HUES64 (cell line): ENCODE measurements around the gene SCN3A. TPM values are rescaled to one million over a fixed set of nuclear protein-coding genes. Genes with fewer than 3 reads are reported as not detected.

Experiments used
- H3K27ac ChIP-seq: 2 replicates; pipeline ENCODE4 v1.7.0; 2013; ENCODE audit warnings: low read depth, low read length, inconsistent platforms
- H3K27me3 ChIP-seq: 2 replicates; pipeline ENCODE4 v1.6.1; 2013; ENCODE audit warnings: mild to moderate bottlenecking, low read length; ENCODE audit not compliant: insufficient read depth
- H3K36me3 ChIP-seq: 2 replicates; pipeline ENCODE4 v1.6.1; 2013; ENCODE audit warnings: mild to moderate bottlenecking, low read length; ENCODE audit not compliant: insufficient read depth
- H3K4me1 ChIP-seq: 2 replicates; pipeline ENCODE4 v1.6.1; 2013; ENCODE audit warnings: mild to moderate bottlenecking, low read length, moderate library complexity; ENCODE audit not compliant: insufficient read depth
- H3K4me3 ChIP-seq: 2 replicates; pipeline ENCODE4 v1.5.1; 2013; ENCODE audit warnings: mild to moderate bottlenecking, low read length, moderate library complexity
- H3K9ac ChIP-seq: 2 replicates; pipeline ENCODE4 v1.6.1; 2013; ENCODE audit warnings: mild to moderate bottlenecking, low read depth, low read length
- H3K9me3 ChIP-seq: 2 replicates; pipeline ENCODE4 v1.6.1; 2013; ENCODE audit warnings: low read depth, low read length; ENCODE audit not compliant: insufficient read depth
- WGBS: fragments of 150-250, 120-280 bp; methylation state at CpG from one replicate; pipeline ENCODE4 v1.1.7; 2013; ENCODE audit warnings: missing lambda C conversion rate; 5-methylcytosine and 5-hydroxymethylcytosine counted together
- polyA plus RNA-seq, 2 experiments: library from polyadenylated mRNA; stranded (reverse); fragments of 50-300 nt; gene quantifications; one replicate each; pipeline ENCODE4 v1.2.3, GENCODE V29; 2013

The SCN3A gene
- polyA plus RNA-seq (2013, experiment 1 of 2): 0.15 TPM
- 0.25 TPM for polyA plus RNA-seq (2013, experiment 2 of 2)

DNA sequence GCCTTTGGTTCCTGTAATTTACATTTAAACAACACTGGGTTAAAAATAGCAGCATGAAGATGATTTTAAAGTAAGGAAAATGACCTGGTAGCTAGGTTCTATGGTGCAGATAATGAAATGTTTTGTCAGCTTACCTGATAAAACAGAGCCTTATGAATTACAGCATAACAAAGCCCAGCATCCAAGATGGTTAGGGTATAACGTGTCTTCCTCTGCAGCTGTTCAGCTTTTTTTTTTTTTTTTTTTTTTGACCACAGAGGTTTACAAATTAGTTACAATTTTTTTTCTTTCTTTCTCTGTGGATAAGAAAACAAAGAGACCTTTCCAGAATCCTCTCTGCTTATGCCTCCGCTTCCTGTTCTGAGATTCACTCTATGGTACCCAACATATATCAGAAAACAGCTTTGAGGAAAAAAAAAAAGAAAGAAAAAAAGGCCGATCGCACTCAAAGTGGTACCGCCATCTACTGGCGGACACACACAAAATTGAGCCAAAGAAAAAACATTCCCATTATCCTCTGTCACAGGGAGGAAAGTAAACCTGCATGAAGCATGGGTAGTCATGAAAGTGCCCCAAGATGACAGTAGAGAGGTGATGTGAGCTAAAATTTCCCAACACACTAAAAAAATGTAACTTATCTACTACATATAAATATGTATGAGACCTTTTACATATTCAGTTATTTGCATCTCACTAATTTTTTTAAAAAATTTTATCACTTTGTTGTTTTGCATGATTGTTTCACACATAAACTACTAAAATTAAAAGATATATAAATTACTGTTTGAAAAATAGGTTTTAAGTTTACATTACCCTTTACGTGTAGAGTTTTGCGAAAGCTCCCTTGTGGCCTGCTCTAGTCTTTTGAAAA lies at the start of gene SCN3A:
SCN3A (minus strand) TSS at position 362 of the 871 bp plus-strand sequence. CDS start 27,656 bp downstream, outside the sequence.
- H3K4me3 ChIP-seq: no peak within 1 kb of the TSS
- H3K9me3 ChIP-seq: no peaks in the 10 kb centered on the region
- no peak within 1 kb of the TSS for H3K27ac ChIP-seq
- H3K27me3 ChIP-seq: no peaks in the 10 kb centered on the region
- 67% methylated on average over 3 of the region's 8 CpGs for WGBS
- peaks cover 5% of the 10 kb centered on the region; the same call in 1 of the 2 replicates for H3K4me1 ChIP-seq
- no peak within 1 kb of the TSS for H3K9ac ChIP-seq
- no peaks in the 10 kb centered on the region for H3K36me3 ChIP-seq

DNA sequence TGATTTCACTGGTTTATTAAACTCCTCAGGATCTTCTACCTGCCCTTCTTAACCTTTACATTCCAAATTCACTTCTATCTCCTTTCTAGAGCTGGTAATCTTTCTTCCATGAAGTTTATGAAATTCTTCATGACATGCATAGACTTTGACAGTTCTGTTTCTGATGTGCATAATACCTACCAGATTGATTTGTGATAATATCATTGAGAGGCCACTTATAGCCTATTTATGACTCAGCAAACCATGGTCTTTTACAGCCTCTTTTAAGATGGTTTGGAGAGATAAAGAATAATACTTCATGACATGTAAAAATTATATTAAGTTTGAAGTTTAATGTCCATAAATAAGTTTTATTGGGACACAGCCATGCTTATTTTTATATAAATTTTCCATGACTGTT lies 49.3 kb upstream of the SCN3A start:
- Histone ChIP-seq H3K36me3 (no peaks in the 10 kb centered on the region), H3K9ac (no peak overlapping the region), H3K9me3 (no peaks in the 10 kb centered on the region), H3K4me1 (no peaks in the 10 kb centered on the region), H3K27me3 (no peaks in the 10 kb centered on the region), H3K4me3 (no peak overlapping the region), H3K27ac (no peak overlapping the region)

DNA sequence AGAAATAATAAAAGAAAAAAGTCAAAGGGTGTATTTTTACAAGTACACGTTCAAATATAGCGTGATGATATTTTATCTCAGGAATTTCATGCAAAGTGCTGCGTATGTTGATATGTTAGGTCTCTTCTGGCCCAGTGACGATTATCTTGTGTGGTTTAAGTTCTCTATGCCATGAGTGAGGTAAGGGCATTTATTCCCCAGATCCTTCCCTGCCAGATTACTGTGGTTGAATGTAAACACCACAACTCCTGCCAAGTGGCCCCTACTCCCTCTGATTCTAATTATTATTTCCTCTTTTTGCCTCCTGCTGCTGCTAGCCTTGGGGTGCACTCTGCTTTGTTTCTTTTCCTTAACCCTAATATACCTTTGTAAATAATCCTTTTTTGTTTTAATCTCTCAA lies 47.5 kb upstream of the SCN3A start:
- Histone ChIP-seq H3K9me3 (no peaks in the 10 kb centered on the region), H3K9ac (no peak overlapping the region), H3K27ac (no peak overlapping the region), H3K4me1 (no peaks in the 10 kb centered on the region), H3K4me3 (no peak overlapping the region), H3K36me3 (no peaks in the 10 kb centered on the region), H3K27me3 (no peaks in the 10 kb centered on the region)
- WGBS: 94% methylated on average over 4 of the region's 4 CpGs

DNA sequence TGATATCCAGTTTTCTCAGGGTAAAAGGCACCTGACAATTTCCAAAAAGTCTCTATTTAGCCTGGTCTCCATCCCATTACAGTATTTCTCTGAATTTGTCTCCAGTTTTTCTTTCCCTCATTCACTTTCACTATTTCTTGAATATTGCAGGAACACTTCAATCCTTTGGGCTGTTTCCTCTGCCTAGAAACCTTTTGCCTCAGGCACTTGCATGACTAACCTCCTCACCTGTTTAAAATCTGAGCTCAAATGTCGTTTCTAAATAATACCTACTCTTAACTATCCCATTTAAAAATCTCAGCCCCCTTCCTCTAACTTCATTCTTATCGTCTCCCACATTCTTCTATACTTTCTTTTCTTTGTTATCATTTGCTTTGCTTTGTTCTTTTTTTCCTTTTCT lies 44.4 kb upstream of the SCN3A start:
- Histone ChIP-seq H3K27me3 (no peaks in the 10 kb centered on the region), H3K9ac (no peak overlapping the region), H3K27ac (no peak overlapping the region), H3K4me1 (no peaks in the 10 kb centered on the region), H3K4me3 (no peak overlapping the region), H3K36me3 (no peaks in the 10 kb centered on the region), H3K9me3 (no peaks in the 10 kb centered on the region)
- WGBS: 74% methylated on average over 2 of the region's 2 CpGs

DNA sequence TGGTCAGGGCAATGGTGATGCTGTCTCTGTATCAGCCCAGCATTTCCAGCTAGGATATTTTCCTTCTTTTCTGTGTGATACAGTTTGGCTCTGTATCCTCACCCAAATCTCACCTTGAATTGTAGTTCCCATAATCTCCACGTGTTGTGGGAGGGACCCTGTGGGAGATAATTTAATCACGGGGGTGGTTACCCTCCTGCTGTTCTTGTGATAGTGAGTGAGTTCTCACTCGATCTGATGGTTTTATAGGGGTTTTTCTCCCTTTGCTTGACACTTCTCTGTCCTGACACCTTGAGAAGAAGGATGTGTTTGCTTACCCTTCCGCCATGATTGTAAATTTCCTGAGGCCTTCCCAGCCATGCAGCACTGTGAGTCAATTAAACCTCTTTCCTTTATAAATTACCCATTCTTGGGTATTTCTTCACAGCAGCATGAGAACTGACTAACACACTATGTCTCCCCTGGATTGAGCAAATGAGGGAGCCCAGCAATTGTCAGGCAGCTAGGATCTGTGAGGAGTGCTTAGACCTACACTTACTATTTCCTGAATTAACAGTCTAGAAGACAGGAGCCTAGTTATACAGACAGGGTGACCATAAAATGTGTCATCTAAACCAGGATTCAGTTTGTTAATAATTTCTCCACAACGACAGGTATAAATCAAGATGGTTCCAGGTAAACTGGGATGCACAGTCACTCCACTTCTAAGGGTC lies 41.4 kb upstream of the SCN3A start:
- Histone ChIP-seq H3K4me3 (no peak overlapping the region), H3K27me3 (no peaks in the 10 kb centered on the region), H3K9me3 (no peaks in the 10 kb centered on the region), H3K27ac (no peak overlapping the region), H3K9ac (no peak overlapping the region), H3K4me1 (no peaks in the 10 kb centered on the region), H3K36me3 (no peaks in the 10 kb centered on the region)
- WGBS: 71% methylated on average over 5 of the region's 5 CpGs

DNA sequence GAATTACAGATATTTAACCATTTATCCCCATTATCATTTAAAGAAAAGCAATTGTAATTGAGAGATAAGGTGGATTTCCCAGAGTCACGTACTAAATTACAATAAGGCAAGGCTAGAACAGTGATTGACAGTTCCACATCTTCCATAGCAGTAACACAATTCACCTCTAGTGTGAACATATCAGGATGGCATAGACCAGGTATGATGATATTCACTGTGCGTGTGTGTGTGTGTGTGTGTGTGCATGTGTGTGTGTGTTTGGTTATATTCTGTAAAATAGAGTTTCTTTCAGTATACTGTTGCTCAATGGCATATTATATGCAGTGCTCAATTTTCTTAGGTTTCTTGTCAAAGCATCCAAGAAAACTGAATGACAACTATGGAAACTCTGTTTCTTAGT lies 37.1 kb upstream of the SCN3A start:
- 100% methylated on average over 1 of the region's 2 CpGs for WGBS
- no peak overlapping the region for H3K27ac ChIP-seq
- no peak overlapping the region for H3K4me3 ChIP-seq
- H3K9me3 ChIP-seq: no peaks in the 10 kb centered on the region
- no peaks in the 10 kb centered on the region for H3K4me1 ChIP-seq
- no peaks in the 10 kb centered on the region for H3K36me3 ChIP-seq
- H3K27me3 ChIP-seq: no peaks in the 10 kb centered on the region
- no peak overlapping the region for H3K9ac ChIP-seq

DNA sequence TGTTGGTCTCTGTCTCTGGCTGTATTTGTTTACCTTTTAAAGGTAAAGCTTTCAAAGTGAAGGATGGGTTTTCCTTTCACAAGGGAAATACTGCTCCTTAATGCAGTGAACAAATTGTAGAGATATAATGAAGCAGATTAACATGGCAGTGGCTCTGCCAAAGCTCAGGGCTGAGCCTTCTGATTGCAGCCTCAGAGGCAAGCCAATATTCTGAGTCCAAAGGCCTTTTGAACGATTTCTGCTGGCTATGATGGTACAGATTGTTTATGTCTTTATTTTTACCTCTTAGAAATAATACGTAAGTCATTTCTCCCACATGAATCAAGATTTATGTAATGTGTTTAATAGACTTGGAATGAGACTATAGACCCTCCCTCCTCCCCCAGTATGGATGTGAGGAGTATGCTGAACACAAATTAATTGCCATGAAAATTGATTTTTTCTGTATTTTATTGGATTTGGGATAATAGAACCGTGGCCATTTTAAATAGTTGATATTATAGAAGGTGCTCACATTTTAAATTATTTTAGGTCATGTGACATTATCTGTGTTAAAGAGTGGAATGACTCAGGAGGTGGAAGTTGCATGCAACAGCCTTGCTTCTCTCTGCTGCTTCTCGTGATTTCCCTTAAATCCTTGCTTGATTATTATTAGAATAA lies 36.1 kb upstream of the SCN3A start:
- Histone ChIP-seq H3K4me3 (no peak overlapping the region), H3K4me1 (no peaks in the 10 kb centered on the region), H3K36me3 (no peaks in the 10 kb centered on the region), H3K27me3 (no peaks in the 10 kb centered on the region), H3K27ac (no peak overlapping the region), H3K9me3 (no peaks in the 10 kb centered on the region), H3K9ac (no peak overlapping the region)
- WGBS: 94% methylated on average over 1 of the region's 4 CpGs

DNA sequence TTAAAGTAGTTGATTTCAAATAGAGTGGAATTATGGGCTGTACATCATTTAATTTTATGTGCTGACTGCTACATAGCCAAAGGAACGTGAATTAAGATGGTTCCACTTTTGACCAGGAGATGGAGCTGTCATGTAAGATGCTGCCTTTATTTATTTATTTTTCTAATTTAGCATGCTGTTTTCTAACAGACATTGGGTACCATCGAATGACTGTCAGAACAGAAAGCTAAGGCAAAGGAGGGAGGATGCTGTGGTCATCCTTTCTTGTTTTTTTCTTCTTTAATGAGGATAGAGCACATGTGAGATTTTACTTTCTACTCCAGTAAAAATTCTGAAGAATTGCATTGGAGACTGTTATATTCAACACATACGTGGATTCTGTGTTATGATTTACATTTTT lies 35.4 kb upstream of the SCN3A start, which contains the start of gene SCN2A:
SCN2A (plus strand) TSS at position 185 of the 400 bp plus-strand sequence. CDS start 56,410 bp downstream, outside the sequence.
- Histone ChIP-seq H3K9me3 (no peaks in the 10 kb centered on the region), H3K27ac (no peak within 1 kb of the TSS), H3K27me3 (no peaks in the 10 kb centered on the region), H3K4me3 (no peak within 1 kb of the TSS), H3K9ac (no peak within 1 kb of the TSS), H3K36me3 (no peaks in the 10 kb centered on the region), H3K4me1 (no peaks in the 10 kb centered on the region)
- 50% methylated on average over 3 of the region's 3 CpGs for WGBS

DNA sequence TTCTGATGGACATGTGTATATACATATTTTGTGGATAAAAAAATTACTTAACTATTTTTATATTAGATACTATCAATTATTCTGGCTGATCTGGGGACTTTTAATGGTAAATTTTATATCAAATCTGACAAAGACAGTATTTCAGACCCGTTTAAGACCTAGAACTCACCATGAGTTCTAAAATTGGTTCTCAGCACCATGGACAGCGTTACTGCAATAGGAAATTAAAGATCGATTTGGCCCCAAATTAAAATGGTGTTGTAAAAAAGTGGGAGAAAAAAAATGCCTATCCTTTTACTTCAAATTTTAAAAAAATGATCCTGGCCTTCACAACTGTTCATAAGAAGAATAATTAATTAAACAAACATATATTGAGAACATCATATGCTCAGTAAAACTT lies 34.4 kb upstream of the SCN3A start:
- 16% methylated on average over 3 of the region's 3 CpGs for WGBS
- Histone ChIP-seq H3K9ac (no peak overlapping the region), H3K27ac (no peak overlapping the region), H3K4me3 (no peak overlapping the region), H3K4me1 (no peaks in the 10 kb centered on the region), H3K36me3 (no peaks in the 10 kb centered on the region), H3K27me3 (no peaks in the 10 kb centered on the region), H3K9me3 (no peaks in the 10 kb centered on the region)

DNA sequence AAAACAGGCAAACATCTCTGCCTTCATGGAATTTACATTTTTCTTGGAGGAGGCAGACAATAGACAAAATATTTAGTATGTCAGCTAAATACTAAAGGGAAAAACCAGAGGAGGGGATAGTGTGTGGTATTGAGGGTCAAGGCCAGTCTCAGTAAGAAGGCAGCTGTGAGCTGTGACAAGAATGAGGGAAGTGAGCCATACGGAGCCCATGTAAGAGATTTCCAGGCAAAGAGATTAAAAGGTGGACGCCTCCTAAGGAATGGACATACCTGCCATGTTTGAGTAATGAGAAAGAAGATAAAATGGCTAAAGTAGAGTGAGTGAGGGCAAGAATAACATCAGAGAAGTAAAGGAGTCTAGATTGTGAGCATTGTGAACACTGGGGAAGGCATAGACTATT lies 33.2 kb upstream of the SCN3A start:
- Histone ChIP-seq H3K27ac (no peak overlapping the region), H3K9me3 (no peaks in the 10 kb centered on the region), H3K36me3 (no peaks in the 10 kb centered on the region), H3K27me3 (no peaks in the 10 kb centered on the region), H3K9ac (no peak overlapping the region), H3K4me3 (no peak overlapping the region), H3K4me1 (no peaks in the 10 kb centered on the region)
- WGBS: 73% methylated on average over 2 of the region's 2 CpGs

DNA sequence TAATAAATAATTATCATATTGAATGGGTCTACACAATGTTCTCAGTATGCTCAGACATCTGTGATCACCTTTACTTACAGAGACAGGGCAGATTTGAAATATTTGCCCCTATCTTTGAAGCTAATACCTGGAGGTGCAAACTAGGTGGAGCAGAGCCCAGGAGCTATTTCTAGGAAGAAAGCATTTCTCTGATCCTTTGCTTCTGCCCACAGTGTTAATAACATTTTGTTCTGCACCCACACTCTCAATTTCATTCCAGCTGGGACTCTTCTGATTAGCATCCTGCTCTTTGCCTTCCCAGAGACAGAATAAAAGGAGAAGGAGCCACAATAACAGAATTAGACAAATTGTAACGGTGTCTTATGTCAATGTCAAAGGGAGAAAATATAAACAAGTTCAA lies 23.7 kb upstream of the SCN3A start:
- H3K9me3 ChIP-seq: no peaks in the 10 kb centered on the region
- H3K36me3 ChIP-seq: no peaks in the 10 kb centered on the region
- no peaks in the 10 kb centered on the region for H3K4me1 ChIP-seq
- H3K27me3 ChIP-seq: no peaks in the 10 kb centered on the region
- H3K4me3 ChIP-seq: no peak overlapping the region
- H3K9ac ChIP-seq: no peak overlapping the region
- 100% methylated on average over 1 of the region's 1 CpG for WGBS
- no peak overlapping the region for H3K27ac ChIP-seq
